Breast epithelium (tissue), 3 donors: ENCODE results near the gene CNN1.

ENCODE experiments used
- CTCF ChIP-seq, 3 donors: fragments of 450-650 bp; IDR thresholded peaks; one replicate each; pipeline ENCODE4 v1.5.1; 2016 to 2017; ENCODE audit warnings: antibody characterized with exemption in 3 of 3, mild to moderate bottlenecking in 3 of 3, moderate library complexity in 3 of 3
- POLR2A ChIP-seq: fragments of 450-650 bp; IDR thresholded peaks from one replicate; pipeline ENCODE4 v1.6.1; 2016; ENCODE audit warnings: antibody characterized with exemption, mild to moderate bottlenecking, moderate library complexity
- POLR2AphosphoS5 ChIP-seq, 3 donors: sonication (generic); formaldehyde crosslinking; IDR thresholded peaks; one replicate each; pipeline ENCODE4 v1.6.1; 2017; ENCODE audit warnings: antibody characterized with exemption in 3 of 3

- TF ChIP-seq CTCF (IDR thresholded peaks at IDR 0.05), result no peak
- no peak for TF ChIP-seq POLR2AphosphoS5 (IDR thresholded peaks at IDR 0.05)
- TF ChIP-seq POLR2A, result no peak
Observed at GRCh38 chr19:11555246-11555645, 16.6 kb downstream of the CNN1 start.
